GM19455 (cell line): Measurements from ENCODE around the gene CHM.

Experiments
- ATAC-seq: cut with Tn5 transposase; IDR thresholded peaks from one replicate; pipeline ENCODE4 v1.9.1; 2021; ENCODE audit not compliant: unreplicated experiment

Gene CHM

DNA sequence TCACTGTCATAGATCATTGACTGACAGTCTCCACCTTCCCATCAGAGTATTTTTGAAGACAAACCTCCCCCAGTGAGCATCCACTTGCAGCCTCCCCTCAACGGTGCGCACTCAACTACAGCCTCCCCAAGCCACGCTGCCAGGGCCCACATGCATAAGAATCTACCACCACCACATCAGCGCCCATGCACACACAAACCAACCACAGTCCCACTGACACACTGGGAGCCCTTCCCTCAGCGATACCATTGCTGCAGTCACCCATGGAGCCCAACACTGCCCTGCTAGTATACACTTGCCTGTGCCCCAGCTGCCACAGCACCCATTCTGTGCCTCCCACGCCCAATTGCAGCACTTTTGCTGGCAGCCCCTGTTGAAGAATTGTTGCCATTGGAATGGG is 132.9 kb downstream of the CHM start:
- ATAC-seq: no peak

GRCh38 chrX:85907316-85907715 is 140.0 kb downstream of the CHM start:
- no peak for ATAC-seq

GRCh38 chrX:85906399-85906798 is 141.0 kb downstream of the CHM start:
- no peak for ATAC-seq

DNA sequence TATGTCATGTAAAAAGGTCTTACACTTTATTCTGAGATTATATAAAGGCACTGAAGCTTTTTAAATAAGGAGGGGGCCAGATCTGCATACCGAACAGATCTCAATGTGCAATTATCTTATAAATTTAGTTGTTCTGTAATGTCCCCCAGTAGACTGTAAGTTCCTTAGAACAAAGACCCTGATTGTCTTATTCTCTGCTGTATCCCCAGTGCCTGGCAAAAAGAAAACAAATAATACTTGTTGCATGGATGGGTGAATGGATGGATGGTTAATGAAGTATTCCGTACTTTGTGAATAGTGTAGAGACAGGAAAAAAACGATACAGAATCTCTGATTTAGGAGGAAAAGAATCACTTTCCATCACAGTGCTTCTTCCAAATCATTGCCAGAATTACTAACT is 141.5 kb downstream of the CHM start:
- no peak for ATAC-seq

DNA sequence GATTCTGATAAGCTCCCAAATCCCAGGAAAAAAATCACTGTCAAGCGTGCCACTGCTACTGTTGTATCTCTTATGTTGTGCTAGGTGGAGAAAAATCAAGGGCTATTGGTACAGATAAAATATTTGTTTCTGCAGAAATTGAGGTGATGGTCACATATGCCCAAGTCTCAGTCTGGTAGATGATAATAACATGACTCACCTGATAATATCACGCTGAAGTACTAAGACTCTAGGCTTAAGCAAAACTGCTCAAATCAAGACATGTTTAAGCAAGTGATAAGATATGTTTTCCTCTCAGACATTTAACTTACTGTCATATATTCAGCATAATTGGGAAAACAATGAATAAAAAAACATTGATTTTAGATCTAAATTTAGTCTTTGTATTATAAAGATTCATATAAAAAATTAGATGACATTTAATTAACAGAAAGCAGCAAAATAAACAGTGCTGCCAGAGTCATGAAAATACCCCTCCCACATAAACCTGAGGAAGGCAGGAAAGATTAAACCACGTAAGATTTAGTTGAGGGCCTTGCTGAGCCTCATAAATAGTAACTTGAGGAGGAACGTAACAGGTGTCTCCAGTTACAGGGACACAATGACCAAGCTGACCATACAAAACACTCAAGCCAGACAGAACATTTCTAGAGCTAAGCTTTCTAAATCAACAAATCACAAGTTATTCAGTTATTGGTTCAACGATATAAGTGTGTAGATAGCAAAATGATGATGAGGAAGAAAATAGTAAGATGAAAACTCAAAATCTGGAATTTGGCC is 143.5 kb downstream of the CHM start:
- ATAC-seq: no peak

DNA sequence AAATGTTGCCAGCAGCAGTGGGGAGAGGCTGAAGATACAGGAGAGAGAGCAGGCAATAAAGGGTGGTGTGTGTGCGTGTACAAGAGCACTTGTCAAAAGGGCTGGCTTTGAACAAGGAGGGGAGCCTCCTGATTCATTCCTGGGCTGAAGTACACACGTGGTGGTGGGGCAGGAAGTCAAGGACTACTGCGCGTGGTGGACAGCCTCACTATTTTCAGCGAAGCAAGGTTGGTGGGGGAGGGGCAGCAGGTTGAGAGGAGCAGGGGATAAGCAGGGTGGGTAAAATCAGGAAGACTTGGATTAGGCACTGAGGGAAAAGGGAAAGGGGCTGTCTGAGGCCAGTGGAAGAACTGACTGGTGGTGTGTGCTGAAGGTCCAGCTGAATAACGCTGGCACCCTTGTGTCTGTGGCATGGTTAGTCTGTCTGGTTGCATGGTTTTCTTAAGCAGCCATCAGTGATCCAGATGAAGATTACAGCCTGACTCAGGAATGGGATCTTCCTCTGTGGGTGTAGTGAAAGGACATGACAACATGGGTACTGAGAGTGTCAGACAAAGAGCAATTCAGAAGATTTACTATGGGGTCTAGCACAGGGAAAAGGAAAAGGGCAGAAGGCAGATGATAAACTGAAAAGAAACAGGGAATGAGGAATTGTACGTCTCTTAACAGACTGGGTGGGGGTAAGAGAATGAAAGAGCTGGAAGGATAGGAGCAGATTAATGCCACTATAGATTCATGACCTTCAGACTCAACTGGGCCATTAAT is 149.8 kb downstream of the CHM start:
- ATAC-seq: no peak

- no peak for ATAC-seq
These were observed 164.8 kb downstream of the CHM start for GRCh38 chrX:85882601-85883000.

GRCh38 chrX:85870585-85870984 is 176.8 kb downstream of the CHM start:
- ATAC-seq: no peak

DNA sequence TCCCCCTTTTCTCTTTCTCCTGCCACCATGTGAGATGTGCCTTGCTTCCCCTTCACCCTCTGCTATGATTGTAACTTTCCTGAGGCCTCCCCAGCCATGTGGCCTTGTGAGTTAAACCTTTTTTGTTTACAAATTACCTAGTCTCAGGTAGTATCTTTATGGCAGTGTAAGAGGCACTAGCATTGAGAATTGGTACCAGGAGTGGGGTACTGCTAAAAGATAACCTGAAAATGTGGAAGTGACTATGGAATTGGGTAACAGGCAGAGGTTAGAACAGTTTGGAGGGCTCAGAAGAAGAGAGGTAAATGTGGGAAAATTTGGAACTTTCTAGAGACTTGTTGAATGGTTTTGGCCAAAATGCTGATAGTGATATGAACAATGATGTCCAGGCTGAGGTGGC is 182.0 kb downstream of the CHM start:
- no peak for ATAC-seq

GRCh38 chrX:85859426-85859825 is 187.9 kb downstream of the CHM start:
- ATAC-seq: no peak

GRCh38 chrX:85851418-85851817 is 195.9 kb downstream of the CHM start:
- ATAC-seq: no peak

- ATAC-seq: no peak
These were observed 210.5 kb downstream of the CHM start for GRCh38 chrX:85836868-85837267.

GRCh38 chrX:85828771-85829170 is 218.6 kb downstream of the CHM start:
- ATAC-seq: no peak

- no peak for ATAC-seq
These were observed 232.1 kb downstream of the CHM start for GRCh38 chrX:85815203-85815751.
